GM18951 (cell line): Measurements from ENCODE around the gene LIME1.

Experiments used
- POLR2A ChIP-seq: IDR thresholded peaks from 4 replicates; pipeline ENCODE4 v1.6.1; 2011; ENCODE audit warnings: mild to moderate bottlenecking; ENCODE audit not compliant: insufficient read length, insufficient read depth; ENCODE audit errors: extremely low read depth
- in situ Hi-C: fragments of 300-500 bp; cut with MboI; formaldehyde crosslinking; loops from one replicate; pipeline ENCODE4 v1.12.0; 2022; ENCODE audit warnings: low sequenced_read_pairs, mixed read lengths, inconsistent platforms; ENCODE audit not compliant: unreplicated experiment

Gene LIME1

GRCh38 chr20:63734111-63734945 is 2.1 kb upstream of the LIME1 start:
- in situ Hi-C loops = no loop called here
- no peak for TF ChIP-seq POLR2A

- no peak for TF ChIP-seq POLR2A
- in situ Hi-C loops = no loop called here
These were observed 1.3 kb upstream of the LIME1 start for GRCh38 chr20:63734946-63735858.

- in situ Hi-C loops = no loop called here
- TF ChIP-seq POLR2A = peak; percentile 47
These were observed 630 bp downstream of the LIME1 start for GRCh38 chr20:63736893-63737694.

- TF ChIP-seq POLR2A = no peak
- in situ Hi-C loops = no loop called here
These were observed 1.2 kb downstream of the LIME1 start for GRCh38 chr20:63737695-63737944.

GRCh38 chr20:63737945-63738686 is 1.7 kb downstream of the LIME1 start:
- in situ Hi-C loops = no loop called here
- peak; percentile 47 for TF ChIP-seq POLR2A

- in situ Hi-C loops = no loop called here
These were observed 2.2 kb downstream of the LIME1 start for GRCh38 chr20:63738687-63739129.

GRCh38 chr20:63739130-63740069 is 2.9 kb downstream of the LIME1 start, which contains the start of gene SLC2A4RG:
SLC2A4RG (plus strand) TSS chr20:63739776; CDS start chr20:63739913, 137 bp downstream.
- TF ChIP-seq POLR2A = peak; percentile 35
- in situ Hi-C loops = no loop called here

More at GRCh38 chr20:63738687-63739129, 2.2 kb downstream of the LIME1 start:
- TF ChIP-seq POLR2A = no peak

GRCh38 chr20:63740070-63740626 is 3.7 kb downstream of the LIME1 start:
- in situ Hi-C loops = no loop called here

GRCh38 chr20:63740627-63741353 is 4.3 kb downstream of the LIME1 start:
- TF ChIP-seq POLR2A = no peak
- in situ Hi-C loops = no loop called here

More at GRCh38 chr20:63740070-63740626, 3.7 kb downstream of the LIME1 start:
- TF ChIP-seq POLR2A = peak; percentile 3

- TF ChIP-seq POLR2A = no peak
- in situ Hi-C loops = no loop called here
These were observed 4.9 kb downstream of the LIME1 start for GRCh38 chr20:63741354-63741675.
